ENCODE measurements around the gene ALG13. TPM values are rescaled to one million over a fixed set of nuclear protein-coding genes. Genes with fewer than 3 reads are reported as not detected.
"Not testable (repeated sequence)": the region's sequence is repeated elsewhere in the genome, so short reads cannot be mapped to it uniquely, and the experiment has no call there.

The ALG13 gene
- 53.9 and 147 TPM in 2 replicates for total RNA-seq (2022)
- percentile 89 among the genes with signal in this experiment for Bru-seq, nascent RNA
- BruChase-seq, experiment 1, labeled RNA remaining after a 6-hour chase = percentile 96 among the genes with signal in this experiment
- BruChase-seq, experiment 2, labeled RNA remaining after a 2-hour chase = percentile 96 among the genes with signal in this experiment
- long read RNA-seq, transcript ALG13-207 (4 exons, 916 nt) = minor isoform, 5 of 42 reads
- long read RNA-seq, transcript ALG13-202 (4 exons, 2,770 nt) = major isoform, 16 of 42 reads
- long read RNA-seq, partial matches to known transcripts = 3 of 42 reads
- long read RNA-seq, other reads (novel, unspliced or antisense) = 10 of 42 reads

DNA sequence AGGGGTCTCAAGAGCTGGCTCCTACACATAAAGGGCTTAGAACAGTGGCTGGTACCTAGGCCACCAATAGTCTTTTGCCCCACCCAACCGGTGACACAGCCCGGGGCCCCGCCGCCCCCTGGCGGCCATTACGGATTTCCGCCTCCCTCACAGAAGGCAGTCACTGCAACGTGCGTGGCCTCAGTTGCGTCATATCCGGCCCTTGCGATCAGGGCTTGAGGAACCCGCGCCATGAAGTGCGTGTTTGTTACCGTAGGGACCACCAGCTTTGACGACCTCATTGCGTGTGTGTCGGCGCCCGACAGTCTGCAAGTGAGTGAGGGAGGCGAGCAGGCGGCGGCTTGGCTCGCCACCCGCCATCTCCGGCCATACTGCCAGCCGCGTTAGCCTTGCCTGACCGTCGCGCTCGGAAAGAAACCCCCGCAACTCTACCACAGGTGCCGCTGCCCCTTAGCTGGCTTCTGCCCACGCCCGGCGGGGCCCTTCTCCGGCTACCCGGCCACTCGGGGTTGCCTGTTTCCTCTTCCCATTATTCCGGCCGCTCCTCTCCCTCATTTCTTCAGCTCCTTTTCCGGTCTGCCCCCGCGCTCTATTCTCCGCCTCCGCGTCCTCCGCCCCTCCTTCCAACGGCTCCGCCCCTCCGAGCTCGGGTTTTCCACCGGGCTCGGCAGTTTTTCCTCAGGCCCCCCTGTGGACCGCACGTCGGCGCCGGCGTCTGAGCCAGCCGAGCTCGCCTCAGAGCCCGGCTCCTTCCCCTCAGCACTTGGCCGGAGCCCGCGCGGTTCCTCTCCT, at the start of gene ALG13:
ALG13 (plus strand) TSS at position 183 of the 792 bp plus-strand sequence; CDS start at position 232, 49 bp downstream.
- Mint-ChIP-seq H3K9me3 (ENCODE audit: unreplicated experiment) (no peaks in the 10 kb centered on the region), H3K36me3 (ENCODE audit: insufficient read depth, unreplicated experiment) (peaks cover 40% of the 10 kb centered on the region), H3K27me3 (ENCODE audit: insufficient read depth, unreplicated experiment) (peaks cover 51% of the 10 kb centered on the region), H3K4me1 (ENCODE audit: insufficient read depth, unreplicated experiment) (peaks cover 11% of the 10 kb centered on the region), H3K4me3 (ENCODE audit: unreplicated experiment) (peak within 1 kb of the TSS; percentile 91), H3K27ac (ENCODE audit: low read depth, unreplicated experiment) (peak within 1 kb of the TSS; percentile 100)
- intact Hi-C loops (cut with micrococcal nuclease) = no loop called here
- ChIA-PET POLR2A (interaction anchor here (0.6 to 2.6 kb wide), 8 partner anchors 11 to 1256 kb away, joined by 3 to 18 read pairs (median 4); no protein-coding TSS in a partner anchor), CTCF (interaction anchor here (0.6 to 1.3 kb wide), 12 partner anchors 9 to 1562 kb away, joined by 3 to 5 read pairs (median 3); no protein-coding TSS in a partner anchor)
- peak; percentile 81 for DNase-seq (ENCODE audit: unreplicated experiment)
- TSS peak; percentile 79 for BruUV-seq (replicated peaks)
- TF ChIP-seq CTCF (IDR thresholded peaks at IDR 0.05; ENCODE audit: unreplicated experiment) = peak; percentile 50

GRCh38 chrX:111634823-111635729, 45.9 kb upstream of the ALG13 start:
- POLR2A ChIA-PET = interaction anchor here (0.7 kb wide), 1 partner anchor 1211 kb away, joined by 3 read pairs; no protein-coding TSS in a partner anchor
- TF ChIP-seq CTCF (IDR thresholded peaks at IDR 0.05; ENCODE audit: unreplicated experiment) = no peak
- no TSS peak for BruUV-seq (replicated peaks)
- Mint-ChIP-seq H3K4me3 (ENCODE audit: unreplicated experiment) (no peak overlapping the region), H3K27ac (ENCODE audit: low read depth, unreplicated experiment) (no peak overlapping the region), H3K4me1 (ENCODE audit: insufficient read depth, unreplicated experiment) (peaks cover 5% of the 10 kb centered on the region), H3K9me3 (ENCODE audit: unreplicated experiment) (no peaks in the 10 kb centered on the region), H3K27me3 (ENCODE audit: insufficient read depth, unreplicated experiment) (peaks cover 21% of the 10 kb centered on the region), H3K36me3 (ENCODE audit: insufficient read depth, unreplicated experiment) (no peaks in the 10 kb centered on the region)
- intact Hi-C loops (cut with micrococcal nuclease) = no loop called here
- CTCF ChIA-PET = no interaction called here
- DNase-seq (ENCODE audit: unreplicated experiment) = peak; percentile 50

DNA sequence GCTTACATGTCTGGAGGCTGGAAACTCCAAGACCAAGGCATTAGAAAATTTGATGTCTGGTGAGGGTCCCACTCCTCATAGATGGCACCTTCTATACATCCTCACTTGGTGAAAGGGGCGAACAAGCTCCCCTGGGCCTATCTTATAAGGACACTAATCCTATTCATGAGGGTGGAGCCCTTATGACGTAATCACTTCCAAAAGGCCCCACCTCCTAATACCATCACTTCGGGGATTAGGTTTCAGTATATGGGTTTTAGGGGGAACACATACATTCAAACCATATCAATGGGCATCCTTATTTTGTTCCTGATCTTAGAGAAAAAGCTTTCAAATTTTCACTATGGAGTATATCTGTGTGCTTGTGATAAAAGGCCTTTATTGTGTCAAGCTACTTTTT, 39.0 kb upstream of the ALG13 start:
- Mint-ChIP-seq H3K27me3 (ENCODE audit: insufficient read depth, unreplicated experiment) (peaks cover 45% of the 10 kb centered on the region), H3K27ac (ENCODE audit: low read depth, unreplicated experiment) (no peak overlapping the region), H3K4me3 (ENCODE audit: unreplicated experiment) (no peak overlapping the region), H3K4me1 (ENCODE audit: insufficient read depth, unreplicated experiment) (no peaks in the 10 kb centered on the region), H3K36me3 (ENCODE audit: insufficient read depth, unreplicated experiment) (no peaks in the 10 kb centered on the region), H3K9me3 (ENCODE audit: unreplicated experiment) (peaks cover 7% of the 10 kb centered on the region)
- POLR2A ChIA-PET = no interaction called here
- CTCF ChIA-PET = interaction anchor here (0.7 to 0.8 kb wide), 2 partner anchors 56 to 228 kb away, joined by 3 read pairs; no protein-coding TSS in a partner anchor
- no peak for DNase-seq (ENCODE audit: unreplicated experiment)
- intact Hi-C loops (cut with micrococcal nuclease) = no loop called here
- BruUV-seq (replicated peaks) = no TSS peak
- TF ChIP-seq CTCF (IDR thresholded peaks at IDR 0.05; ENCODE audit: unreplicated experiment) = no peak

GRCh38 chrX:111645165-111645564, 35.8 kb upstream of the ALG13 start:
- H3K27me3 Mint-ChIP-seq (ENCODE audit: insufficient read depth, unreplicated experiment) = peaks cover 51% of the 10 kb centered on the region
- not testable (repeated sequence) for BruUV-seq (replicated peaks)

More at GRCh38 chrX:111645165-111645564, 35.8 kb upstream of the ALG13 start:
- CTCF ChIA-PET = interaction anchor here (1.4 kb wide), 1 partner anchor 37 kb away, joined by 4 read pairs; no protein-coding TSS in a partner anchor
- H3K9me3 Mint-ChIP-seq (ENCODE audit: unreplicated experiment); intact Hi-C loops (cut with micrococcal nuclease); H3K27ac Mint-ChIP-seq (ENCODE audit: low read depth, unreplicated experiment); DNase-seq (ENCODE audit: unreplicated experiment); H3K4me3 Mint-ChIP-seq (ENCODE audit: unreplicated experiment); H3K36me3 Mint-ChIP-seq (ENCODE audit: insufficient read depth, unreplicated experiment); H3K4me1 Mint-ChIP-seq (ENCODE audit: insufficient read depth, unreplicated experiment): not testable (repeated sequence)
- POLR2A ChIA-PET = interaction anchor here (0.6 kb wide), 1 partner anchor 36 kb away, joined by 4 read pairs; the partner anchor contains the start of gene ALG13

Data from MCF 10A (cell line).